ENCODE measurements around the gene NEO1. TPM values are rescaled to one million over a fixed set of nuclear protein-coding genes. Genes with fewer than 3 reads are reported as not detected.

NEO1 gene
- total RNA-seq, 4 donors from 2014 or later, result 11.5 to 80.3 (median 36.1) TPM

DNA sequence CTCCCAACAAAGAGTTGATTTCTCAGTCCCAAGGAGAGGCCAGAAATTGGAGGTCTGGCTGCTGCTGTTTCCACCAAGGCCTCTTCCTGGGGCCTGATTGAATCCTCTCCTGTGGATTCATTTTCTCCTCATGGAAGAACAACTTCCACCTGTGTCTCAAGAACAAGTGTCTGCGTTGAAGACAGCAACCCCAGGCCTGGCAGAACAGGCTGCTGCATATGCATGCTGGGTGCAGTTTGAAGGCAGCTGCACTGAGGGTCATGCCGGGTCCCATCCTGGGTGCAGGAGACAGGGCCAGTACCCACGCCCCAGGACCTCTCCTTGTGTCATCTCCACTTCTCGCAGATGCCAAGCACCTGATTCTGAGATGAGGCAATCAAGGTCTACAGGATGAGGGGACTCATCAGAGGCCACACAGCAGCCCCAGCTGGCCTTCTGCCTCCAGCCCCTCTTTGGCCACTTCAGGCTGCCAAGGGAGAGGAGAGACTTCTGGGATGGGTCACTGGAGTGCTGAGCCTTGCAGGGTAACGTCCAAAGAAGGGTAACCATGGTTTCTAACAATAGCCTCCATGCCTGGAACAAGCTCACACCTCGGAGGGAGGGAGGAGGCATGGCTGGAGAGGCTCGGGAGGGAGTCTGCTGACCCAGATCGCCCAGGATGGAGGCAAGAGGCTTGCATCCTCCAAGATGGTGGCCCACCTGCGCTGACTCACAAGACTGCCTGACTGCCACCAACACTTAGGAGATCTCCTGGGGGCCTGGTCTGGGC is 286.5 kb downstream of the NEO1 start:
- no peak for TF ChIP-seq POLR2A (IDR thresholded peaks at IDR 0.05)
- TF ChIP-seq, protein P1, sequence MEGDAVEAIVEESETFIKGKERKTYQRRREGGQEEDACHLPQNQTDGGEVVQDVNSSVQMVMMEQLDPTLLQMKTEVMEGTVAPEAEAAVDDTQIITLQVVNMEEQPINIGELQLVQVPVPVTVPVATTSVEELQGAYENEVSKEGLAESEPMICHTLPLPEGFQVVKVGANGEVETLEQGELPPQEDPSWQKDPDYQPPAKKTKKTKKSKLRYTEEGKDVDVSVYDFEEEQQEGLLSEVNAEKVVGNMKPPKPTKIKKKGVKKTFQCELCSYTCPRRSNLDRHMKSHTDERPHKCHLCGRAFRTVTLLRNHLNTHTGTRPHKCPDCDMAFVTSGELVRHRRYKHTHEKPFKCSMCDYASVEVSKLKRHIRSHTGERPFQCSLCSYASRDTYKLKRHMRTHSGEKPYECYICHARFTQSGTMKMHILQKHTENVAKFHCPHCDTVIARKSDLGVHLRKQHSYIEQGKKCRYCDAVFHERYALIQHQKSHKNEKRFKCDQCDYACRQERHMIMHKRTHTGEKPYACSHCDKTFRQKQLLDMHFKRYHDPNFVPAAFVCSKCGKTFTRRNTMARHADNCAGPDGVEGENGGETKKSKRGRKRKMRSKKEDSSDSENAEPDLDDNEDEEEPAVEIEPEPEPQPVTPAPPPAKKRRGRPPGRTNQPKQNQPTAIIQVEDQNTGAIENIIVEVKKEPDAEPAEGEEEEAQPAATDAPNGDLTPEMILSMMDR (IDR thresholded peaks at IDR 0.05), result no peak
- H3K4me1 ChIP-seq, result no peaks in the 10 kb centered on the region
- intact Hi-C loops (cut with DNase I; ENCODE audit: low total_unique reads), result no loop called here
- DNase-seq, result no peak
- no peaks in the 10 kb centered on the region for H3K27me3 ChIP-seq
- H3K9me3 ChIP-seq, result no peaks in the 10 kb centered on the region
- H3K27ac ChIP-seq, result no peak overlapping the region
- no peaks in the 10 kb centered on the region for H3K36me3 ChIP-seq
- no peak overlapping the region for H3K4me3 ChIP-seq

DNA sequence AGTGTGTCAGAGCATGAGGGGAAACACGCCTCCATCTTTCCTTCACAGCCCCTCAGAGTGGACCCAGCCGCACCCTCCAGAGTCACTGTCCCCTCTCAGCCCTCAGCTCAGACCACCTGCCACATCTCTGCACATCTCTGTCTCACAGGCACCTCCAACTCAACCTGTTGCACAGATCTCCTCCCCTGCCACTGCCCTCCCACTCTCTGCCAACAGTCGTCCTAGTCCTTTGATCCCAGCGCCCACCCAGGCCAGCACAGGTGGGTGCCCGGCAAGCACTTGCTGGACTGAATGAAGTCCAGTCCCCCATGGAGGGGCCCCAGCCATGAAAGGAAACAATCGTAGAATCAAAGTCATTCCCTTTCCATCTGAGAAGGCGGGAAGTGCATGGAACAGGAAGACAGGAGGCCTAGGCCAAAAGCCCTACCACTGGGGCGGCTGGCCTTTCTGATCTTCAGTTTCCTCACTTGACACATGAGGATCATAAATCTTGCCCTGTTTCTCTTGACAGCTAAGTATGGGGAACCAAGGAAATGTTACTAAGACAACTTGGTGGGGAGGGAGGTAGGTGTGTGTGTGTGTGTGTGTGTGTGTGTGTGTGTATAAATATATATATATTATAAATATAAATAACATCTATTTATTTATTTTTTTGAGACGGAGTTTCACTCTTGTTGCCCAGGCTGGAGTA is 288.4 kb downstream of the NEO1 start:
- intact Hi-C loops (cut with DNase I; ENCODE audit: low total_unique reads), result no loop called here
- DNase-seq, result no peak
- Histone ChIP-seq H3K36me3 (no peaks in the 10 kb centered on the region), H3K27me3 (no peaks in the 10 kb centered on the region), H3K4me1 (no peaks in the 10 kb centered on the region), H3K27ac (no peak overlapping the region), H3K4me3 (no peak overlapping the region), H3K9me3 (no peaks in the 10 kb centered on the region)
- TF ChIP-seq, protein P1 (IDR thresholded peaks at IDR 0.05), result no peak

DNA sequence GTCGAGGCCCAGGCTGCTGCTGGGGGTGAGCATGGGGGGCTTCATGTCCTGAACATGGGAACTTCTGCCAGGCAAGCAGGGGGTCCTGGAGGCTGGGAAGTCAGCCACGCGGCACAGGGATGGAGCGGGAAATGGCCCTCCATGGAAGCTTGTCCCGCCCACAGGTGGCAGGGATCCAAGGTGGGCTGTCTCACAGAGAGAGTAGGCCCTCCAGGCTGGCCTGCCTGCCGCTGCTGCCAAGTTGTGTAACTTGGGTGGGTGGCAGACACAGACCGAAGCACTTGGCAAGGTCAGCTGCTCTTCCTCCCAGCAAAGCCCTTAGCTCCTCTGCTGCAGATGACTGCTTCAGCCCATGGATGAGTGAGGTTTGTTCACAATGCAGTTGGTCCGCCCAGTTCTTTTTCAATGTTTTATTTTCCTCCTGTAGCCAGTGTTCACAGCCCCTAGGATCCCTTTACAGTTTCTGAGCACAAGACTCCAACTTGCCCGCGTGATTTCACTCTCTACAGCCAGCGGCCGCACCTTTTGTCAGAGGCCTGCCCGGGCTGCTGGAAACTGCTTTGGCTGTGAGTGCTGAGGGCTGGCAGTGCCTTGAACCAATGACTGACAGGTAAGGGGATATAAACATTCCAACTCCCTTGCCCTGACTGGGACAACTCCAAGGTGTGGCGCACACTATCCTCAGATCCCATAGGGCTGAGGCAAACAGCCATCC is 289.8 kb downstream of the NEO1 start:
- no peak for DNase-seq
- Histone ChIP-seq H3K9me3 (no peaks in the 10 kb centered on the region), H3K4me1 (no peaks in the 10 kb centered on the region), H3K27me3 (no peaks in the 10 kb centered on the region), H3K4me3 (no peak overlapping the region), H3K27ac (no peak overlapping the region), H3K36me3 (no peaks in the 10 kb centered on the region)
- intact Hi-C loops (cut with DNase I; ENCODE audit: low total_unique reads), result no loop called here
- no peak for TF ChIP-seq POLR2A (IDR thresholded peaks at IDR 0.05)
- TF ChIP-seq, protein P1 (IDR thresholded peaks at IDR 0.05), result no peak

DNA sequence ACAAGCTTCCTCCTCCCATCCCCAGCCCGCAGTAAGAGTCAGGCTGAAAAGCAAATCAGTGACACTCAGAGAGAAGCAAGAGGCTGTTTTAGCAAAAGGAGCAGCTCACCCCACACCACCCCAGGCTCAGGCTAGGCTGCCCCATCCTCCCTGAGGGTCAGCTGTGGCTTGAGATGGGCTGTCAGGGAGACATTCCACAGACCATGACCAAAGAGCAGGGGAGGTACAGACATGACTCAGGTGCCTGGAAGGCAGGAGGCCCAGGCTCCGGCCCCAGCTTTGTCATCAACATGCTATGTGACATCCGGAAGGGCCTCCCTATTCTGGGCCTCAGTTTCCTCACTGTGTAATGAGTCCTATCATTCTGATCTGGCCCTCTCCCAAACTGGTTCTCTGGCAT is 291.8 kb downstream of the NEO1 start:
- Histone ChIP-seq H3K9me3 (no peaks in the 10 kb centered on the region), H3K4me3 (no peak overlapping the region), H3K36me3 (no peaks in the 10 kb centered on the region), H3K27me3 (no peaks in the 10 kb centered on the region), H3K27ac (no peak overlapping the region), H3K4me1 (no peaks in the 10 kb centered on the region)
- intact Hi-C loops (cut with DNase I; ENCODE audit: low total_unique reads), result no loop called here
- no peak for DNase-seq
- TF ChIP-seq POLR2A (IDR thresholded peaks at IDR 0.05), result no peak

DNA sequence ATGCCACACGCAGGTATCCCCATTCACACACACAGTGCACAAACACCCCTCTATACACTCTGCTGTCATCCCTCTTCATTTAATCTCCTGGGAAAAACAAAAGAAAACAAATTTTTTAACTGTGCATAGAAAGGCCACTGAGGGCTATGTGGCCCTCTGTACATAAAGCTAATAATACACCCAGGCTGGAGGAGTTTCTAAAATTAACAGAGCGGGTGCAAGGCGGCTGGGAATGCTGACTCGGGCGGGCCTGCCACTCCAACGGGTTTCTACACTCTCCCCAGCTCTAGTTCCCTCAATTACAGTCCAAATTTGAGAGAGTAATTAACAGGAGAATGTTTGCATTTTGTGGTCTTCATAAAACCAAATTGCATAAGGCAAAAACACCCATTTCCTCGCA is 293.4 kb downstream of the NEO1 start:
- intact Hi-C loops (cut with DNase I; ENCODE audit: low total_unique reads), result no loop called here
- H3K4me1 ChIP-seq, result no peaks in the 10 kb centered on the region
- no peak overlapping the region for H3K4me3 ChIP-seq
- no peaks in the 10 kb centered on the region for H3K36me3 ChIP-seq
- H3K9me3 ChIP-seq, result no peaks in the 10 kb centered on the region
- H3K27me3 ChIP-seq, result no peaks in the 10 kb centered on the region
- TF ChIP-seq, protein P1 (IDR thresholded peaks at IDR 0.05), result no peak
- TF ChIP-seq POLR2A (IDR thresholded peaks at IDR 0.05), result no peak
- DNase-seq, result no peak
- H3K27ac ChIP-seq, result no peak overlapping the region

All from uterus (tissue), 4 donors.